Ramos (cell line): ENCODE data around the gene TBX3.

Experiments
- in situ Hi-C: fragments of 300-500 bp; cut with MboI; formaldehyde crosslinking; loops from one replicate; pipeline ENCODE4 v1.14.3; 2022; ENCODE audit warnings: low sequenced_read_pairs; ENCODE audit not compliant: unreplicated experiment

TBX3 gene

GRCh38 chr12:114670291-114670980, 13.5 kb downstream of the TBX3 start:
- in situ Hi-C loops: no loop called here

GRCh38 chr12:114669401-114670290, 14.3 kb downstream of the TBX3 start:
- in situ Hi-C loops: no loop called here

- in situ Hi-C loops: no loop called here
These were observed 15.1 kb downstream of the TBX3 start for GRCh38 chr12:114668886-114669288.

- in situ Hi-C loops: no loop called here
These were observed 15.7 kb downstream of the TBX3 start for GRCh38 chr12:114668151-114668885.

GRCh38 chr12:114667669-114668150, 16.3 kb downstream of the TBX3 start:
- in situ Hi-C loops: no loop called here

GRCh38 chr12:114666746-114667668, 17.0 kb downstream of the TBX3 start:
- in situ Hi-C loops: no loop called here

- in situ Hi-C loops: no loop called here
These were observed 18.3 kb downstream of the TBX3 start for GRCh38 chr12:114665411-114666260.

GRCh38 chr12:114664651-114665320, 19.2 kb downstream of the TBX3 start:
- in situ Hi-C loops: no loop called here

GRCh38 chr12:114662512-114663177, 21.3 kb downstream of the TBX3 start:
- in situ Hi-C loops: no loop called here

GRCh38 chr12:114661245-114661644, 22.7 kb downstream of the TBX3 start:
- in situ Hi-C loops: no loop called here

- in situ Hi-C loops: loop anchor here (10.0 kb wide), 1 partner anchor 1256 kb away; no protein-coding TSS in a partner anchor
These were observed 24.9 kb downstream of the TBX3 start for GRCh38 chr12:114659084-114659483.

- in situ Hi-C loops: loop anchor here (10.0 kb wide), 1 partner anchor 1257 kb away; no protein-coding TSS in a partner anchor
These were observed 26.0 kb downstream of the TBX3 start for GRCh38 chr12:114658002-114658441.

GRCh38 chr12:114657597-114657920, 26.4 kb downstream of the TBX3 start:
- in situ Hi-C loops: loop anchor here (10.0 kb wide), 1 partner anchor 1257 kb away; no protein-coding TSS in a partner anchor

- in situ Hi-C loops: loop anchor here (10.0 kb wide), 1 partner anchor 1258 kb away; no protein-coding TSS in a partner anchor
These were observed 26.9 kb downstream of the TBX3 start for GRCh38 chr12:114656906-114657596.

- in situ Hi-C loops: loop anchor here (10.0 kb wide), 1 partner anchor 1259 kb away; no protein-coding TSS in a partner anchor
These were observed 27.8 kb downstream of the TBX3 start for GRCh38 chr12:114655934-114656749.

- in situ Hi-C loops: no loop called here
These were observed 34.4 kb downstream of the TBX3 start for GRCh38 chr12:114649585-114649984.
